Adrenal gland (tissue), 5 donors: ENCODE data around the gene EPB41L4B.

ENCODE experiments used
- POLR2A ChIP-seq, 2 donors: fragments of 450-650 bp; IDR thresholded peaks; one replicate each; pipeline ENCODE4 v1.6.1; 2017; ENCODE audit warnings: antibody characterized with exemption in 2 of 2, mild to moderate bottlenecking in 2 of 2, moderate library complexity in 1 of 2
- TF ChIP-seq, protein P1 (sequence below), 6 experiments: fragments of 450-650 bp in 4 of 6; fragments of 200-600 bp in 2 of 6; sonication (generic) in 1 of 6; IDR thresholded peaks; 1 replicate in 5 of 6; 2 replicates in 1 of 6; pipeline versions ENCODE4 v1.5.1 to v1.8.0; 2016 to 2021; ENCODE audit warnings: antibody characterized with exemption in 6 of 6, mild to moderate bottlenecking in 2 of 6, moderate library complexity in 1 of 6
- donor health status: DM: no; HTN: no; CAD: no.

DNA sequence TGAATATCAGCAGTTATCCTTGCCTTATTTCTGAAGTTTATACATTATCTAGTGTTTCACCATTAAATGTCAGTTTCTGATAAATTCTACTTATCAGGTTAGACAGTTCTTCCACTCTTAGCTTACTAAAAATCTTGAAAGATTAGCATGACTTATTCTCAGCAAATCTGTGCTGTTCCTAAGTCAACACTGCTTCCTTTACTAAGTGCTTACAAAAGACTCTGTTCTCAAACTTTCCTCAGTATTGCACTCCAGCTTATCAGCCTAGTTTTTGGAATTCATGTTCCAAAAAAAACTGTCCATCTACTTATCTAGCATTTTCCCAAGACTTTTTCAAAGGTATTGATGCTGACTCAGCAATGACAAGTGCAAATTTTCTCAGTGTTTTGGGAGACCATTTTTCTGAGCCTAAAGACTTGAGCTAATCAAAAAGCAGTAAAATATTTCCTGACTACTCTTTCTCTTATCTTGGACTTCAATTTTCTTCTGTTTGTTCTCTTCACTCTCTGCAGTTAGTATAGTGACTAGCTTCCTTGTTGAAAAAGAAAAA lies 92.7 kb downstream of the EPB41L4B start:
- TF ChIP-seq POLR2A (IDR thresholded peaks at IDR 0.05), result no peak
- TF ChIP-seq, protein P1, sequence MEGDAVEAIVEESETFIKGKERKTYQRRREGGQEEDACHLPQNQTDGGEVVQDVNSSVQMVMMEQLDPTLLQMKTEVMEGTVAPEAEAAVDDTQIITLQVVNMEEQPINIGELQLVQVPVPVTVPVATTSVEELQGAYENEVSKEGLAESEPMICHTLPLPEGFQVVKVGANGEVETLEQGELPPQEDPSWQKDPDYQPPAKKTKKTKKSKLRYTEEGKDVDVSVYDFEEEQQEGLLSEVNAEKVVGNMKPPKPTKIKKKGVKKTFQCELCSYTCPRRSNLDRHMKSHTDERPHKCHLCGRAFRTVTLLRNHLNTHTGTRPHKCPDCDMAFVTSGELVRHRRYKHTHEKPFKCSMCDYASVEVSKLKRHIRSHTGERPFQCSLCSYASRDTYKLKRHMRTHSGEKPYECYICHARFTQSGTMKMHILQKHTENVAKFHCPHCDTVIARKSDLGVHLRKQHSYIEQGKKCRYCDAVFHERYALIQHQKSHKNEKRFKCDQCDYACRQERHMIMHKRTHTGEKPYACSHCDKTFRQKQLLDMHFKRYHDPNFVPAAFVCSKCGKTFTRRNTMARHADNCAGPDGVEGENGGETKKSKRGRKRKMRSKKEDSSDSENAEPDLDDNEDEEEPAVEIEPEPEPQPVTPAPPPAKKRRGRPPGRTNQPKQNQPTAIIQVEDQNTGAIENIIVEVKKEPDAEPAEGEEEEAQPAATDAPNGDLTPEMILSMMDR (IDR thresholded peaks at IDR 0.05), result no peak
